GM19193 (cell line): ENCODE data around the gene COG5.

ENCODE experiments used
- POLR2A ChIP-seq: IDR thresholded peaks from 4 replicates; pipeline ENCODE4 v1.6.1; 2011; ENCODE audit not compliant: insufficient read depth, insufficient read length; ENCODE audit errors: extremely low read depth

Gene COG5

DNA sequence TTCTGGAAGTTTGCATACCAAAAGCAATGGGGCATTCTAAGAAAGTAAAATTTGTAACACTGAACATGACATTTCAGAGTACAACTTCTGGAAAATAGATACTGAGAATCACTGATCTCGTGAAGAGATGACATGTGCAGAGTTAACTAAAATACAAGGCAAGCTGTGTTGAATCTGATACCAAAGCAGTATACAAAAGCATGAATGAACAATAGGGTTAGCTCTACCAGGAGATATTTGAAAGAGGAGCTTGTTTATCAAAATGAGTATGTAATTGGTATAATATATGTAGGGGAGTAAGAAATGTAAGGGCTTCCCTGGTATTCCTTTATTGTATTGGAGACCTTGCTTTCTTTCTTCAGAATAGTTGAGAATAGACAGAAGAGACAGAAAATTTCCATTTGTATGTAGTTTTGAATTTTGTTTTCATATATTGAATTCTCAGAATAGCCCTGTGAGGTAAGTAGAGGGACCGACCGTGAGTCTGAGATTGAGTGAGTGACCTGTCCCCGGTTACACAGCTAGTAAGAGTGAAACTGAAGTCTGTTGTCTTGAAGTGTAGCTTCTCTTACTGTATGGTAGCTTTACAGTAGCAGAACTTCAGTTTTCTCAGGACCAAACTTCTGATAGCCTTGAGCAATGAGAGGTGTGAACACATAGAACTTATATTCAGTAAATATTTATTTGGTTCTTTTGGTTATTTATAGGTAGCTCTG, 389.9 kb downstream of the COG5 start:
- TF ChIP-seq POLR2A: no peak

DNA sequence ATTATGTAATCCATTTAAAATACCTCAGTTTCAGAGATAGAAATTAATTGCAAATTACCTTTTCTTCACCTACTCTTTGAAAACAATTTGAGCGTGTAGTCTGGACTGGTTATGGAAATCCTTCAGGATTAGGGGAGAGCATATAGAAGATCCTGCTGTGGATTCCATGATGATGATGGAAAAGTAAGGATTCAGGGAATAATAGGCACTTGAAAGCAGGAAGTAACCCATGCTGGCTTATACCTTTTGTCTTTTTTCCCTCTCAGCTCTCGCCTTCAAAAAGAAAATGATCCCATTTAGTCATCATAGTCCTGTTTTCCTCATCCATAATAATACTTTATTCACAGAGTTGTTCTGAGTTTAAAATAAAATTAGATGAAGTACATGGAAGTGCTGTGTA, 390.5 kb downstream of the COG5 start:
- no peak for TF ChIP-seq POLR2A

DNA sequence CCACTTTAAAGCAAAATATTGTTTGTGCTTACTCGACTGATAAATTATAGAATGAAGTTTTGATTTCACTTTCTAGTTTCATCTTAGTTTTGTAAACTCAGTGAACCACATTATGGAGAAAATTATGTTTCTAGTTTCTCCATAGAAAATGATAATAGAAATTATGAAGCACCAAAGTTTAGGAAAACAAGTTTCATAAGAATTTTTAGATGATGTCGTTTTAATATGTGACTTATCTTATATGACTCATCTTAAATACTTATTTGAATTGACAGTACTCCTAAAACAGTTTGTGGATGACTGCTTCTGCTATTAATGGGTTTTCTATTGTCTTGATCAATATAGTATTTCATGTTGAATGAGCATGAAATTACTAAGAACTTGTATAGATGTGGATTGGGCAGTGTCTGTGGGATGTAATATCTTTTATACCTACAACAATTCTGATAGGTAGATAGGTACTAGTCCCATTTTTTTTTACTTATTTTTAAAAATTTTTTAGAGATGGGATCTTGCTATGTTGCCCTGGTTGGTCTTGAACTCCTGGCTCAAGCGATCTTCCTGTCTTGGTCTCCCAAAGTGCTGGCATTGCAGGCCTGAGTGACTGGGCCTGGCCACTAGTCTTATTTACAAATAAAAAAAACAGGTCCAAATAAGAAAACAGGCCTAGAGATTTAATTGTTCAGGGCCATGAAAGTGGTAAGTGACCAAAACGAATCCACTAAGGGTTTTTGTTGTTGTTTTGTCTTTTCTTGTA, 391.3 kb downstream of the COG5 start:
- no peak for TF ChIP-seq POLR2A

DNA sequence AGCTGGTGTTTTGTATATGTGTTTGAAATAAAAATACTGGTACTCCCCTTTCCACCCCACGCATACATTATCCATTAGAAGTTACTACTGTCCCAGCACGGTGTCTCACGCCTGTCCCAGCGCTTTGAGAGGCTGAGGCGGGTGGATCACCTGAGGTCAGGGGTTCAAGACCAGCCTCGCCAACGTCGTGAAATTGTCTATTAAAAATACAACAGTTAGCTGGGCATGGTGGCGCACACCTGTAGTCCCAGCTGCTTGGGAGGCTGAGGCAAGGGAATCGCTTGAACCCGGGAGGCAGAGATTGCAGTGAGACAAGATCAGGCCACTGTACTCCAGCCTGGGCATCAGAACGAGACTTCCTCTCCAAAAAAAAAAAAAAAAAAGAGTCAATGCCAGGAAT, 392.2 kb downstream of the COG5 start:
- no peak for TF ChIP-seq POLR2A

DNA sequence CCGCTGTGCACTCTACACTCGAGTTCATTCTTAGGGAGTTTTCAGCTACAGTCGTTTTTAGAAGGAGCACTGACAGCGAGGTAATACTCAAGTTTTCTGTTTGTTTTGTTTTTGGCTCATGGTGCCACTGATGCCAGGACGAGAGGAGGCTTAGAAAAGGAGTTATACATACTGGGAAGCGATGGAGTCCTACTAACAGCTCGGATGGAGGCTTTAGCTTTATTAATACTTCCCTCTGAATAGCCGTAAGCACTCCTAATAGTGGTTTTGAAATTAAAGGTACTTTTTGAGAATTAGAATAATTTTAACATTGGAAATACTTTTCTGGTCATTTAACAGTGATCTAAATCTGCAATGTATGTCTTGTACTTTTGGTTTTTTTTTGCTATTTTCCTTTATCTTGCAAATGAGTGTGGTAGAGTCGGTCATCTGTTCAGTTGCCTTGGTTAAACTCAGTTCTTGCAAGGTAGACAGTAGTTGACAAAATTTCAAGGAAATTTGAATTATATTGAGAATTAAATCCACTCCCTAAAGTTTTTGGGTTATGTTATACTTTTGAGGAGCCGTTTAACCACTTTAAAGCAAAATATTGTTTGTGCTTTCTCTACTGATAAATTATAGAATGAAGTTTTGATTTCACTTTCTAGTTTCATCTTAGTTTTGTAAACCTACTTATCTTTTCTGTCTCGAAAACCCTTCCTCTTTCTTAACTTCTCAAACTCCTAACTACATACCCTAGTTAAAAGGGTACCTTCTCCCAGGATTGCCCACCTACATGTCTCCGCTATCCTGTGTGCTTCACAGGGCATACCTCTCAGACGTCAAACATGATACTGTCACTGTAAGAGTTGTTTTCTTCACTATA, 393.4 kb downstream of the COG5 start:
- TF ChIP-seq POLR2A: no peak

GRCh38 chr7:107169120-107170050, 394.3 kb downstream of the COG5 start:
- TF ChIP-seq POLR2A: peak; percentile 66

- TF ChIP-seq POLR2A: peak; percentile 49
Measured at GRCh38 chr7:107168233-107169119, 395.2 kb downstream of the COG5 start, which contains the start of gene HBP1. Gene HBP1, plus strand, starts transcription at chr7:107169003. Its CDS starts 10,891 bp downstream, at chr7:107179894.

DNA sequence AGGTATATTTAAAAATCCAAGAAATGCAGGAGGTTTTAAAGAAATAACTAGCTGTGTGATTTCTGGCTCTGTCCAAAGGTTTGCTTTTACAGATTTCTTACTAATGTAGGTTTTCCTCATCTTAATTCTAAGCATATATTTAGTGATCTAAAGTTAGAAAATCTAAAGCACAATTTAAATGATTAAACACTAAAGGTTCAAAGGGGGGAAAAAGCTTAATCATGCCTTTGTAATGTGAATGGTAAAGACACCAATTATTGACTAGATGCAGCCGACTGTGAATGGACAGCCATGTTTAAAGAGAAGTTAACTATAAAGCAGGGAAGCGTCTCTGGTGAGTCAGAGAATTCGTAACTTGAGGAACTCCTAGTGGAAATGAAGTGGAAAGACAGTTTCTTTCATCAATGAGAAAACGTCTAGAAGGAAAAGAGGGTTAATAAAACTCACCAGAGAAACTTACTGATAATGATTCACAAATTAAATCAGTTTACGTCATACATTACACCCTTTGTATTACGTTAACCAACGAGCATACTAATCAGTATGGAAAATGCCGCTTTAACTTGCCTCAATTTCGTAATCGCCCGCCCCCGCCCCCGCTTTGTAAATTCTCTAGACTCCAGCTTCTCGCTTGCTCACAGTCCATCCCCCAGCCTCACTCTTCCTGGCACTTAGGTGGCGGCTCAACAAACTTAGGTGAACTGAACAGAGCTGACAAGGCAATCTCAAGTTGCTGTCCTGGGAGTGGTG, 396.1 kb downstream of the COG5 start:
- TF ChIP-seq POLR2A: no peak

GRCh38 chr7:107166736-107167426, 396.8 kb downstream of the COG5 start:
- no peak for TF ChIP-seq POLR2A

GRCh38 chr7:107165341-107165740, 398.4 kb downstream of the COG5 start:
- TF ChIP-seq POLR2A: no peak

GRCh38 chr7:107164092-107164491, 399.6 kb downstream of the COG5 start:
- no peak for TF ChIP-seq POLR2A

DNA sequence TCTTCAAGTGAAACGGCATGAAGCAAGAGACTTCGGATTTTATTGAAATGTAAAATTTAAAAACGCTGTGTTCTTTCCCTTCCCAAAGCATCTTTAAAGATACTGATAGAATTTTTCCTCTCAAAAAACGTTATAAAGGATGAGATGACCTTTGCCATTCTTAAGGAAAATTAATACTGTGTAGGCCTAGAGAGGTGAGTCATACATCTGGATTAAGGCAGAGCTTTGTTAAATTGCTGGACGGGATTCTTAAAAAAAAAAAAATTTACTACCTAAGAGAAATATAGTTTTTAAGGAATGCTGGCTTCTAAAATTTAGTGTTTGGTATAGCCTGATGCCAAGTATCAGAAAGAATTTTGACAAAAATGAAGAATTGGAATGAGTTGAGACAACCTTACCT, 401.2 kb downstream of the COG5 start:
- TF ChIP-seq POLR2A: no peak
